Heart left ventricle (tissue), 16 donors: Measurements from ENCODE around the gene NUP210. TPM values are rescaled to one million over a fixed set of nuclear protein-coding genes. Genes with fewer than 3 reads are reported as not detected.

Experiments used
- ATAC-seq, 4 donors: fragments of 200-7000 bp; cut with Tn5 transposase; one replicate each; pipeline ENCODE4 v1.9.1; 2020 to 2022; ENCODE audit warnings: moderate library complexity in 4 of 4, mild to moderate bottlenecking in 3 of 4, moderate number of reproducible peaks in 1 of 4
- DNase-seq, 5 donors: peaks; one replicate each; pipeline ENCODE4 v3.0.0-alpha.2; 2020
- H3K27ac ChIP-seq, 12 donors: fragments of 200-600 bp; sonication (generic) in 4 of 12; one replicate each; pipeline versions ENCODE4 v1.5.0 to v1.8.0; 2016 to 2022; ENCODE audit warnings: mild to moderate bottlenecking in 2 of 12
- H3K27me3 ChIP-seq, 9 donors: fragments of 200-600 bp; sonication (generic) in 2 of 9; one replicate each; pipeline versions ENCODE4 v1.5.1 to v1.8.0; 2016 to 2022; ENCODE audit warnings: mild to moderate bottlenecking in 3 of 9
- H3K36me3 ChIP-seq, 9 donors: fragments of 200-600 bp; sonication (generic) in 2 of 9; one replicate each; pipeline versions ENCODE4 v1.5.0 to v1.8.0; 2018 to 2022; ENCODE audit warnings: mild to moderate bottlenecking in 2 of 9
- H3K4me1 ChIP-seq, 12 donors: fragments of 200-600 bp; sonication (generic) in 4 of 12; one replicate each; pipeline versions ENCODE4 v1.5.0 to v1.8.0; 2016 to 2022; ENCODE audit warnings: mild to moderate bottlenecking in 3 of 12
- H3K4me3 ChIP-seq, 12 donors: fragments of 200-600 bp; sonication (generic) in 4 of 12; one replicate each; pipeline versions ENCODE4 v1.5.0 to v1.8.0; 2017 to 2022; ENCODE audit warnings: mild to moderate bottlenecking in 9 of 12, moderate library complexity in 4 of 12
- H3K9me3 ChIP-seq, 12 donors: fragments of 200-600 bp; sonication (generic) in 4 of 12; one replicate each; pipeline versions ENCODE4 v1.5.0 to v1.8.0; 2016 to 2022; ENCODE audit warnings: mild to moderate bottlenecking in 1 of 12
- CTCF ChIP-seq, 12 donors: fragments of 200-600 bp; sonication (generic) in 4 of 12; IDR thresholded peaks; one replicate each; pipeline versions ENCODE4 v1.5.0 to v1.8.0; 2018 to 2022; ENCODE audit warnings: antibody characterized with exemption in 12 of 12, mild to moderate bottlenecking in 5 of 12
- POLR2A ChIP-seq, 2 donors: fragments of 450-650 bp; IDR thresholded peaks; one replicate each; pipeline ENCODE4 v1.6.1; 2017; ENCODE audit warnings: antibody characterized with exemption in 2 of 2, mild to moderate bottlenecking in 2 of 2, moderate library complexity in 2 of 2
- WGBS, 4 donors: extraction: QIAGEN DNeasy Blood & Tissue Kit in 2 of 4; methylation state at CpG; one replicate each; pipeline versions ENCODE4 v1.1.5 to v1.1.7; 2013 to 2018; 5-methylcytosine and 5-hydroxymethylcytosine counted together
- intact Hi-C, 10 donors: fragments of 100-400 bp; cut with DNase I; formaldehyde crosslinking; loops; one replicate each; pipeline versions ENCODE4 v1.11.1 to v1.14.2; 2022
- polyA plus RNA-seq, 2 donors: library from polyadenylated mRNA; stranded (reverse); fragments of 200-250 nt; gene quantifications; one replicate each; pipeline ENCODE4 v1.2.3, GENCODE V29; 2013
- total RNA-seq, 9 donors: library from RNA; depleted of rRNA in 2 of 9; stranded (reverse); fragments of >200 nt in 2 of 9; fragmentation: NEBNext Ultra II Directional in 3 of 9; extraction: Animal tissue kit (Norgen Biotek cat#: 25700) in 3 of 9; gene quantifications; one replicate each; pipeline versions ENCODE4 v1.1.0 to v1.2.4, GENCODE V29; 2016 to 2023
- donor health status: ischemic (EF 13 %, LVEDD 7.1; RV severe dilation, severe dysfunction).
- donor health status: healthy with polysubstance abuse.
- donor health status: DM: no; HTN: yes; CAD: no.
- donor health status: DM: no; HTN: no; CAD: no.
- donor health status: ischemic (EF 25% LVEDD 6.9; RV normal size, moderate dysfunction).
- donor health status: ischemic (EF 25% LVEDD 5.7; RV mildly dilated, moderate dysfunction).
- donor health status: healthy.
- donor health status: DM: yes; HTN: yes; CAD: no.
- donor health status: ischemic (EF 35%, LVEDD 5.7; RV mildly dilated, moderate dysfunction).
- donor health status: nonischemic (EF 11% LVEDD 7.7; RV severe dilation, severe dysfunction).
- donor health status: DM: yes; HTN: yes; CAD: no.
- donor health status: PGD.
- donor health status: ischemic (EF 29% LVEDD 5.4; RV normal size, mild dysfunction).
- donor health status: nonischemic (EF 23%, LVEDD 6.1; RV moderate dilation, normal function).

The NUP210 gene
- total and polyA plus RNA-seq, 11 donors, result 1.3 to 9.7 (median 2.6) TPM

DNA sequence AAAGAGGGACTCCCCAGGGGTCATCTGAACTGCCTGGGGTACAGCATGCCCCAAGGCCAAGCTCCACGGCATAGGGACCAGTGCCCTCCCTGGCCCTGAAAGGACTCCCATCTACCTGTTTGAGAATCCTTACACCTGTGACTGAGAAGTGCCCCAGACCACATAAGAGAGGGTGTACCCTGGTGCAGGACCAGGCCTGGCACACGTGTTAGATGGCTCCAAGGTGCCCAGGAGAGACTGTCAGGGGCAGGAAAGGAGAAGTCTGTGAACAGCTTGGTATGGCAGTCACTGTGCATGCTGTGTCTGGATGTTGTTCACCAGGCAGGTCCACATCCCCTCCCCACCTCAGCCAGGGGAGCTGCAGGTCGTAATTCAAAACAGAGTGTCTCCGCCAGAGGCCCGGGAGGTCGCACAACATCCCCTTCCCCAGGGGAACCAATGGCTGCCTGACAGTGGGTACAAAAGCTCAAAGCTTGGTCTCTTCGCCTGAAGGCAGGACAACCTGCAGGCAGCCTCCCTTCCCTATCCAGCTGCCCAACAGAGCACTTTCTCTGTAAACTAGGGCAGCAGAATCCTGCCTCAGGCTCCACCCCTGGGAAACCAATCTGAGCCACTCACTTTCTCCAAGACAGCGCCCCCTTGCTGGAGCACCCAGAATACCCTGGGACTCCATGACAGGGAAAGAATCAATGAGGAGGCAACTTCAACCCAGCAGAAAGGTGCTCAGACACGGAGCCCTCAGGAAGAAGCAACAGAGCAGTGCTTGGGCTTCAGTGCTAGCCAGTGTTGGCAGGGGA, 3.9 kb downstream of the NUP210 start:
- intact Hi-C loops, result no loop called here
- Histone ChIP-seq H3K36me3 (no peaks in the 10 kb centered on the region), H3K27ac (peak overlapping the region in 1 of 12 donors; percentile 86), H3K27me3 (peaks cover 0 to 27% (median 4%) of the 10 kb centered on the region in 9 donors), H3K4me1 (peaks cover 0 to 72% (median 5%) of the 10 kb centered on the region in 12 donors), H3K9me3 (no peaks in the 10 kb centered on the region), H3K4me3 (peak overlapping the region in 1 of 12 donors; percentile 3)
- 66 to 75% (median 73%) methylated on average over 5 to 9 of the region's 9 CpGs for WGBS, 4 donors
- DNase-seq, result no peak
- peak in 2 of 12 donors; percentile 10 to 11 for TF ChIP-seq CTCF (IDR thresholded peaks at IDR 0.05)
- no peak for TF ChIP-seq POLR2A (IDR thresholded peaks at IDR 0.05)
- ATAC-seq, result no peak

GRCh38 chr3:13415236-13415986, 4.7 kb downstream of the NUP210 start:
- Histone ChIP-seq H3K4me1 (peaks cover 0 to 64% (median 5%) of the 10 kb centered on the region in 12 donors), H3K27ac (peak overlapping the region in 1 of 12 donors; percentile 86), H3K4me3 (no peak overlapping the region), H3K27me3 (peaks cover 0 to 23% (median 4%) of the 10 kb centered on the region in 9 donors), H3K36me3 (no peaks in the 10 kb centered on the region), H3K9me3 (no peaks in the 10 kb centered on the region)
- DNase-seq (no peak), ATAC-seq (no peak)
- intact Hi-C loops, result no loop called here
- WGBS, 4 donors, result 84 to 91% (median 89%) methylated on average over 11 to 15 of the region's 15 CpGs
- TF ChIP-seq POLR2A (IDR thresholded peaks at IDR 0.05), result no peak

GRCh38 chr3:13414040-13414729, 5.9 kb downstream of the NUP210 start:
- no peaks in the 10 kb centered on the region for H3K36me3 ChIP-seq
- 71 to 79% (median 78%) methylated on average over 14 of the region's 14 CpGs for WGBS, 4 donors
- DNase-seq, result peak in 4 of 5 donors; percentile 38 to 79 (median 48)
- no peaks in the 10 kb centered on the region for H3K9me3 ChIP-seq
- no peak for TF ChIP-seq CTCF (IDR thresholded peaks at IDR 0.05)
- TF ChIP-seq POLR2A (IDR thresholded peaks at IDR 0.05), result no peak
- intact Hi-C loops, result no loop called here
- H3K4me1 ChIP-seq, result peaks cover 0 to 59% (median 3%) of the 10 kb centered on the region in 12 donors
- peaks cover 0 to 20% (median 3%) of the 10 kb centered on the region in 9 donors for H3K27me3 ChIP-seq
- peak overlapping the region in 1 of 12 donors; percentile 86 for H3K27ac ChIP-seq
- peak overlapping the region in 1 of 12 donors; percentile 33 for H3K4me3 ChIP-seq
- peak; percentile 23 to 85 (median 74) for ATAC-seq

- H3K27ac ChIP-seq, result no peak overlapping the region
- intact Hi-C loops, result no loop called here
- WGBS, 4 donors, result 86 to 90% (median 89%) methylated on average over 6 of the region's 6 CpGs
- no peak overlapping the region for H3K4me3 ChIP-seq
- no peak for TF ChIP-seq CTCF (IDR thresholded peaks at IDR 0.05)
- TF ChIP-seq POLR2A (IDR thresholded peaks at IDR 0.05), result no peak
- ATAC-seq (no peak), DNase-seq (no peak)
- H3K36me3 ChIP-seq, result no peaks in the 10 kb centered on the region
- peaks cover 0 to 31% (median 0%) of the 10 kb centered on the region in 12 donors for H3K4me1 ChIP-seq
- H3K27me3 ChIP-seq, result no peaks in the 10 kb centered on the region
- peaks cover 0 to 19% (median 7%) of the 10 kb centered on the region in 12 donors for H3K9me3 ChIP-seq
Measured at GRCh38 chr3:13411186-13411860, 8.8 kb downstream of the NUP210 start.
